ENCODE results near the gene SLC40A1. TPM values are rescaled to one million over a fixed set of nuclear protein-coding genes. Genes with fewer than 3 reads are reported as not detected.

Gene SLC40A1
- total RNA-seq, 1 experiment from 2014 or later = 109 TPM

DNA sequence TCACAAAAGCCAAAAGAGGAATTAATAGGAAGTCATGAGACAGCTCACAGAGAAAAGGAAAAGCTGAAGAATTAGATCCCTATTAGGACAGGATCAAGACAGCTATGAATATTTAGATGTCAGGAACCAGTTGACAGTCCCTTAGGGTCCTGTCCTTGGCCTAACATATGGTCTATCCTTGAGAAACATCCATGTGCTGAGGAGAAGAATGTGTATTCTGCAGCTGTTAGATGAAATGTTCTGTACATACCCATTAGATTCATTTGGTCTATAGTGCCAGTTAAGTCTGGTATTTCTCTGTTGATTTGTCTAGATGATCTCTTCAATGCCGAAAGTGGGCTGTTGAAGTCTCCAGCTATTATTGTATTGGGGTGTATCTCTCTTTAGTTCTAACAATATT lies 37.6 kb upstream of the SLC40A1 start:
- Mint-ChIP-seq H3K4me1 (ENCODE audit: low read depth, unreplicated experiment) (peaks cover 12% of the 10 kb centered on the region), H3K9me3 (ENCODE audit: unreplicated experiment) (no peaks in the 10 kb centered on the region), H3K36me3 (ENCODE audit: insufficient read depth, unreplicated experiment) (no peaks in the 10 kb centered on the region), H3K4me3 (ENCODE audit: unreplicated experiment) (no peak overlapping the region), H3K27me3 (ENCODE audit: insufficient read depth, unreplicated experiment) (no peaks in the 10 kb centered on the region), H3K27ac (ENCODE audit: unreplicated experiment) (no peak overlapping the region)
- intact Hi-C loops (cut with micrococcal nuclease; ENCODE audit: unreplicated experiment) = no loop called here
- no peak overlapping the region for H3K4me3 ChIP-seq (ENCODE audit: low read depth, low read length)
- H3K4me1 ChIP-seq = peaks cover 39% of the 10 kb centered on the region
- ChIA-PET CTCF (no interaction called here), POLR2A (no interaction called here)
- BruUV-seq (replicated peaks) = no TSS peak
- no peaks in the 10 kb centered on the region for H3K36me3 ChIP-seq (ENCODE audit: control insufficient read depth, insufficient read depth, low read length)
- H3K9me3 ChIP-seq = no peaks in the 10 kb centered on the region
- DNase-seq = no peak
- TF ChIP-seq CTCF (IDR thresholded peaks at IDR 0.05; ENCODE audit: insufficient read depth in 1 of 2, low read depth in 1 of 2, low read length in 1 of 2, severe bottlenecking in 1 of 2, unreplicated experiment in 1 of 2) = no peak
- H3K27me3 ChIP-seq (replicated peaks; ENCODE audit: control insufficient read depth, insufficient read depth, low read length) = no peaks in the 10 kb centered on the region

DNA sequence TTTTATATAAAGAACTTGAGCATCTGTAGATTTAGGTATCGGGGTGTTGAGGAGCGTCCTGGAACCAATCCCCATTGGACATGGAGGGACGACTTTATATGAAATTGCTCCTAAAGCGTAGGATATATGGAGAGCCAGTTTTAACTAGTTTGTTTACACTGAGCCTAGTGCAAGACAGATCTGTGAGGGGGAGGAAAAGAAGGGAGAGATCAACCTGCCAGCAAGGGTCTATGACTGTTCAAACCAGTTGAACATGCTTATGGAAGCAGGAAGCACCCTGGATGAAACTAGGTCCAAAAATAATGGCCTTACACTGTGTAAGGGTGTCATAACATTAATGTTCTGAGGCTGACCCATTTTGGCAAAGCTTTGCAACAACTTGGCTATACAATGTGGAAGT lies 34.0 kb upstream of the SLC40A1 start:
- no peak for TF ChIP-seq CTCF (IDR thresholded peaks at IDR 0.05; ENCODE audit: insufficient read depth in 1 of 2, low read depth in 1 of 2, low read length in 1 of 2, severe bottlenecking in 1 of 2, unreplicated experiment in 1 of 2)
- Mint-ChIP-seq H3K4me3 (ENCODE audit: unreplicated experiment) (no peak overlapping the region), H3K27me3 (ENCODE audit: insufficient read depth, unreplicated experiment) (no peaks in the 10 kb centered on the region), H3K27ac (ENCODE audit: unreplicated experiment) (no peak overlapping the region), H3K4me1 (ENCODE audit: low read depth, unreplicated experiment) (peaks cover 26% of the 10 kb centered on the region), H3K36me3 (ENCODE audit: insufficient read depth, unreplicated experiment) (no peaks in the 10 kb centered on the region), H3K9me3 (ENCODE audit: unreplicated experiment) (no peaks in the 10 kb centered on the region)
- Histone ChIP-seq H3K4me3 (ENCODE audit: low read depth, low read length) (no peak overlapping the region), H3K4me1 (peaks cover 32% of the 10 kb centered on the region), H3K9me3 (no peaks in the 10 kb centered on the region), H3K27me3 (replicated peaks; ENCODE audit: control insufficient read depth, insufficient read depth, low read length) (no peaks in the 10 kb centered on the region), H3K36me3 (ENCODE audit: control insufficient read depth, insufficient read depth, low read length) (no peaks in the 10 kb centered on the region)
- DNase-seq = no peak
- ChIA-PET CTCF (no interaction called here), POLR2A (interaction anchor here (1.2 kb wide), 1 partner anchor 34 kb away, joined by 3 read pairs; the partner anchor contains the start of gene SLC40A1)
- BruUV-seq (replicated peaks) = no TSS peak
- intact Hi-C loops (cut with micrococcal nuclease; ENCODE audit: unreplicated experiment) = no loop called here

DNA sequence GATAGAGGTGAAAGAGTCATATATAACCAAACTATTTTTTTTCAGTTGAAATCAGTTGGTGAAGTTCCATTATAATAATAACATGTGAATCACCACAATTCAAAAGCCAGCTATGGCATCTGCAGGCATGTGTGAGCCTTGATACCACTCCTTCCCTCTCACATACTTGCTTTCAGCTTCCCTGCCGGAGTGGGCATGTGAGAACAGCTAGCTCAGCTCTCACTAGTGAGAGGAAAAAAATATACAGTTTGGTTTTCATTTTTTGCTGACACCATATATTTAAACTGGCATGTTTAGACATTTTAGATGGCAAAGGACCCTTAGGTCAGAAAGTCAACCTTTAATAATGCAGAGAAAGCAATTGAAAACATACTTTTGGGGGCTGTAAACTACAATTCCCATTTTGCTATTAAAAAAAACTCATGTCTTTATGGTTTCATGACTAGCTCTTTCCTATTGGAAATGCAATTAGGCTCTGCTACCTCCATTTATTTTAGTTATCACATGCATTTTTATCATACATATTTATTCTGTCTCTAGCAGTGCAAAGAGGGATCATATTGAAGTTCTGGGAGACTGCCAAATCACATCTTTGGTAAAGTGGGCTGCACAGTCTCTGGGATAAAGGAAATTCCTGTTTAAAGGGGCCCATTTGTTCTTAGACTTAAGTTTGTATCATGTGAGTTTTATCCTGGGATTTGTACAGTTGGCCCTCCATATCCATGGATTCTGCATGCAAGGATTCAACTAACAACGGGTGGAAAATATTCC lies 33.2 kb upstream of the SLC40A1 start:
- TF ChIP-seq CTCF (IDR thresholded peaks at IDR 0.05; ENCODE audit: insufficient read depth in 1 of 2, low read depth in 1 of 2, low read length in 1 of 2, severe bottlenecking in 1 of 2, unreplicated experiment in 1 of 2) = no peak
- ChIA-PET POLR2A (interaction anchor here (0.7 to 1.5 kb wide), 2 partner anchors 9 to 33 kb away, joined by 3 to 9 read pairs; partner anchors contain the start of gene SLC40A1), CTCF (interaction anchor here (1.0 kb wide), 1 partner anchor 33 kb away, joined by 7 read pairs; the partner anchor contains the start of gene SLC40A1)
- H3K4me1 ChIP-seq = peaks cover 35% of the 10 kb centered on the region
- no peaks in the 10 kb centered on the region for H3K27me3 Mint-ChIP-seq (ENCODE audit: insufficient read depth, unreplicated experiment)
- H3K36me3 ChIP-seq (ENCODE audit: control insufficient read depth, insufficient read depth, low read length) = no peaks in the 10 kb centered on the region
- H3K27me3 ChIP-seq (replicated peaks; ENCODE audit: control insufficient read depth, insufficient read depth, low read length) = no peaks in the 10 kb centered on the region
- H3K4me3 Mint-ChIP-seq (ENCODE audit: unreplicated experiment) = peak overlapping the region; percentile 56
- peaks cover 32% of the 10 kb centered on the region for H3K4me1 Mint-ChIP-seq (ENCODE audit: low read depth, unreplicated experiment)
- H3K36me3 Mint-ChIP-seq (ENCODE audit: insufficient read depth, unreplicated experiment) = no peaks in the 10 kb centered on the region
- DNase-seq = no peak
- H3K4me3 ChIP-seq (ENCODE audit: low read depth, low read length) = no peak overlapping the region
- H3K9me3 ChIP-seq = no peaks in the 10 kb centered on the region
- H3K27ac Mint-ChIP-seq (ENCODE audit: unreplicated experiment) = peak overlapping the region; percentile 82
- H3K9me3 Mint-ChIP-seq (ENCODE audit: unreplicated experiment) = no peaks in the 10 kb centered on the region
- no TSS peak for BruUV-seq (replicated peaks)
- intact Hi-C loops (cut with micrococcal nuclease; ENCODE audit: unreplicated experiment) = loop anchor here (2.0 kb wide), 1 partner anchor 15 kb away; no protein-coding TSS in a partner anchor

Measured in Caco-2 (cell line).